Endothelial cell of umbilical vein (primary cell): ENCODE measurements around the gene PGAM4.

Source experiments
- CTCF ChIP-seq, 2 donors: IDR thresholded peaks; 1 replicate in 1 of 2; 2 replicates in 1 of 2; pipeline ENCODE4 v1.5.1; 2011; ENCODE audit warnings: low read length in 2 of 2, mild to moderate bottlenecking in 2 of 2, moderate library complexity in 2 of 2, control low read depth in 1 of 2, inconsistent platforms in 1 of 2, low read depth in 1 of 2; ENCODE audit not compliant: insufficient read depth in 1 of 2; ENCODE audit errors: extremely low read depth in 1 of 2
- MAX ChIP-seq: IDR thresholded peaks from 2 replicates; pipeline ENCODE4 v1.6.1; 2011; ENCODE audit not compliant: insufficient read depth, insufficient read length
- MYC ChIP-seq: IDR thresholded peaks from one replicate; pipeline ENCODE4 v1.6.1; 2011; ENCODE audit warnings: mild to moderate bottlenecking, low read depth, low read length
- POLR2AphosphoS5 ChIP-seq: IDR thresholded peaks from 2 replicates; pipeline ENCODE4 v1.6.1; 2012; ENCODE audit warnings: low read depth, mild to moderate bottlenecking, control low read depth, low read length, moderate library complexity; ENCODE audit not compliant: insufficient read depth

GRCh38 chrX:77953302-77953701 lies 16.1 kb downstream of the PGAM4 start:
- TF ChIP-seq MAX (no peak), POLR2AphosphoS5 (no peak), CTCF (IDR thresholded peaks at IDR 0.05; ENCODE audit: extremely low read depth in 1 of 2, insufficient read depth in 1 of 2, low read depth in 1 of 2, low read length in 2 of 2) (no peak), MYC (no peak)
